ENCODE data around the gene RCBTB1.
"Not testable (repeated sequence)": the region's sequence is repeated elsewhere in the genome, so short reads cannot be mapped to it uniquely, and the experiment has no call there.

The RCBTB1 gene

GRCh38 chr13:49569993-49570689 lies 15.2 kb downstream of the RCBTB1 start:
- H3K4me3 ChIP-seq (replicated peaks in 1 of 2; ENCODE audit: low read depth in 2 of 2, low read length in 2 of 2) = no peak overlapping the region
- DNase-seq (ENCODE audit: low read depth in 2 of 2) = no peak
- TF ChIP-seq CTCF (IDR thresholded peaks at IDR 0.05; ENCODE audit: low read depth, low read length) = no peak

- H3K4me3 ChIP-seq (replicated peaks in 1 of 2; ENCODE audit: low read depth in 2 of 2, low read length in 2 of 2) = no peak overlapping the region
- no peak for DNase-seq (ENCODE audit: low read depth in 2 of 2)
- TF ChIP-seq CTCF (IDR thresholded peaks at IDR 0.05; ENCODE audit: low read depth, low read length) = no peak
These were observed 17.9 kb downstream of the RCBTB1 start for GRCh38 chr13:49567491-49567890.

- no peak for TF ChIP-seq CTCF (IDR thresholded peaks at IDR 0.05; ENCODE audit: low read depth, low read length)
- H3K4me3 ChIP-seq (replicated peaks in 1 of 2; ENCODE audit: low read depth in 2 of 2, low read length in 2 of 2) = no peak overlapping the region
- no peak for DNase-seq (ENCODE audit: low read depth in 2 of 2)
These were observed 18.9 kb downstream of the RCBTB1 start for GRCh38 chr13:49566461-49566860.

GRCh38 chr13:49565461-49565860 lies 19.9 kb downstream of the RCBTB1 start:
- not testable (repeated sequence) for H3K4me3 ChIP-seq (replicated peaks in 1 of 2; ENCODE audit: low read depth in 2 of 2, low read length in 2 of 2); DNase-seq (ENCODE audit: low read depth in 2 of 2)

GRCh38 chr13:49563516-49563915 lies 21.8 kb downstream of the RCBTB1 start:
- DNase-seq (ENCODE audit: low read depth in 2 of 2) = peak; percentile 43 to 58
- no peak overlapping the region for H3K4me3 ChIP-seq (replicated peaks in 1 of 2; ENCODE audit: low read depth in 2 of 2, low read length in 2 of 2)
- TF ChIP-seq CTCF (IDR thresholded peaks at IDR 0.05; ENCODE audit: low read depth, low read length) = no peak

- peak in 1 of 2 donors; percentile 57 for DNase-seq (ENCODE audit: low read depth in 2 of 2)
- H3K4me3 ChIP-seq (replicated peaks in 1 of 2; ENCODE audit: low read depth in 2 of 2, low read length in 2 of 2) = no peak overlapping the region
- no peak for TF ChIP-seq CTCF (IDR thresholded peaks at IDR 0.05; ENCODE audit: low read depth, low read length)
These were observed 24.3 kb downstream of the RCBTB1 start for GRCh38 chr13:49561062-49561410.

- no peak overlapping the region for H3K4me3 ChIP-seq (replicated peaks in 1 of 2; ENCODE audit: low read depth in 2 of 2, low read length in 2 of 2)
- peak; percentile 31 to 66 for DNase-seq (ENCODE audit: low read depth in 2 of 2)
- TF ChIP-seq CTCF (IDR thresholded peaks at IDR 0.05; ENCODE audit: low read depth, low read length) = peak; percentile 12
These were observed 24.9 kb downstream of the RCBTB1 start for GRCh38 chr13:49560270-49561061.
